Frontal cortex (tissue), 4 donors: ENCODE data around the gene NEURL3. TPM values are rescaled to one million over a fixed set of nuclear protein-coding genes. Genes with fewer than 3 reads are reported as not detected.

ENCODE experiments used
- DNase-seq, 2 donors: peaks; one replicate each; pipeline ENCODE4 v3.0.0; 2012; ENCODE audit warnings: low spot score in 2 of 2
- FAIRE-seq: peaks from 2 replicates; lab custom pipeline; 2012; peaks lifted over from hg19 to GRCh38; lab: Jason Lieb, UNC
- total RNA-seq: library from RNA; depleted of rRNA; stranded (reverse); fragments of >200 nt; gene quantifications from one replicate; pipeline ENCODE4 v1.2.3, GENCODE V29; 2014
- donor health status: control.
- donor health status: control.
- donor health status: control.

The NEURL3 gene
- total RNA-seq, 1 donor from 2014 or later, result not detected

DNA sequence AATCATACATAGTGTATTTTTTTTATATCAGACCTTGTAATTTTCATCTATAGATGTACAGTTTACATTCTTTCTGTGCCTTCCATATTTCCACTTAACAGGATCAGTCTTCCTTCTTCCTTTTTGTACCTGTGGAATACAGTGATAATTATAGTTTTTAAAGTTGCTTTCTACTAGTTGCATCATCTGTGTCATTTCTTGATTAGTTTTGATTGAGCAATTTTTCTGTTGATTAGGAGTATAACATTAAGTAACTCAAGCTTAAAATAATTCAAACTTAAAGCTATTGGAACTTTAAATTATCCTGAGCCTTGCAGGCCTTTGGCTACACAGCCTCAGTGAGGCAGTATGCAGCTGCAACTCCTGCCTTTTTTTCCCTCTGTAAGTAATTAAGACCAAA is 57.4 kb downstream of the NEURL3 start:
- DNase-seq (no peak), FAIRE-seq (no peak)

Other genes starting within 250 kb of the NEURL3 start
- 14.7 TPM for gene TMEM127, start 239.4 kb downstream of the NEURL3 start, total RNA-seq
- gene CIAO1, start 239.1 kb downstream of the NEURL3 start, total RNA-seq, result 74.6 TPM
- gene SNRNP200, start 199.8 kb downstream of the NEURL3 start, total RNA-seq, result 41.6 TPM
- 4.9 TPM for gene ITPRIPL1, start 180.0 kb downstream of the NEURL3 start, total RNA-seq
- 2.4 TPM for gene NCAPH, start 169.6 kb downstream of the NEURL3 start, total RNA-seq
- gene ARID5A, start 31.4 kb upstream of the NEURL3 start, total RNA-seq, result 1.6 TPM
- gene KANSL3, start 133.0 kb upstream of the NEURL3 start, total RNA-seq, result 22.0 TPM
- gene FER1L5, start 137.4 kb upstream of the NEURL3 start, total RNA-seq, result 0.41 TPM
- gene LMAN2L, start 234.7 kb upstream of the NEURL3 start, total RNA-seq, result 23.6 TPM